HepG2 (cell line): ENCODE measurements around the gene CNTD1. TPM values are rescaled to one million over a fixed set of nuclear protein-coding genes. Genes with fewer than 3 reads are reported as not detected.

Source experiments
- CEBPZ ChIP-seq: IDR thresholded peaks from 2 replicates; pipeline ENCODE4 v1.6.1; 2012; ENCODE audit warnings: low read length, improper control_type of control experiment
- EED ChIP-seq: sonication (generic); formaldehyde crosslinking; IDR thresholded peaks from 2 replicates; pipeline ENCODE4 v1.5.0; 2020; ENCODE audit warnings: mild to moderate bottlenecking, missing genetic modification reagents
- FOXJ3 ChIP-seq: sonication (generic); formaldehyde crosslinking; IDR thresholded peaks from 2 replicates; pipeline ENCODE4 v1.4.0; 2020; ENCODE audit warnings: missing genetic modification reagents, mild to moderate bottlenecking, borderline replicate concordance
- FOXK1 ChIP-seq: sonication (generic); formaldehyde crosslinking; IDR thresholded peaks from 2 replicates; pipeline ENCODE4 v1.4.0; 2020; ENCODE audit warnings: low read depth, missing genetic modification reagents, borderline replicate concordance
- IRF1 ChIP-seq: sonication (generic); formaldehyde crosslinking; IDR thresholded peaks from 2 replicates; pipeline ENCODE4 v1.4.0; 2020; ENCODE audit warnings: low read depth, mild to moderate bottlenecking, missing genetic modification reagents
- PRMT3 ChIP-seq: sonication (generic); formaldehyde crosslinking; IDR thresholded peaks from 2 replicates; pipeline ENCODE4 v1.8.1; 2022; ENCODE audit warnings: low read depth, mild to moderate bottlenecking, moderate library complexity, missing genetic modification reagents, borderline replicate concordance
- SIN3A ChIP-seq: IDR thresholded peaks from 2 replicates; pipeline ENCODE4 v1.6.1; 2011; ENCODE audit warnings: low read depth, mild to moderate bottlenecking, control low read depth, low read length, borderline replicate concordance
- ZBTB20 ChIP-seq: sonication (generic); formaldehyde crosslinking; IDR thresholded peaks from 2 replicates; pipeline ENCODE4 v1.8.1; 2023; ENCODE audit warnings: missing genetic modification reagents, low read depth, mild to moderate bottlenecking, borderline replicate concordance
- ZFP37 ChIP-seq: sonication (generic); formaldehyde crosslinking; IDR thresholded peaks from 2 replicates; pipeline ENCODE4 v1.4.0; 2020; ENCODE audit warnings: missing genetic modification reagents, borderline replicate concordance
- ZNF235 ChIP-seq: sonication (generic); formaldehyde crosslinking; IDR thresholded peaks from 2 replicates; pipeline ENCODE4 v1.8.1; 2023; ENCODE audit warnings: mild to moderate bottlenecking, missing genetic modification reagents, borderline replicate concordance
- ZNF510 ChIP-seq: sonication (generic); formaldehyde crosslinking; IDR thresholded peaks from 2 replicates; pipeline ENCODE4 v1.4.0; 2020; ENCODE audit warnings: low read depth, mild to moderate bottlenecking, missing genetic modification reagents
- ZNF513 ChIP-seq: sonication (generic); formaldehyde crosslinking; conservative IDR thresholded peaks from 2 replicates; pipeline ENCODE4 v1.5.0; 2020; ENCODE audit warnings: missing genetic modification reagents
- ZNF597 ChIP-seq: sonication (generic); formaldehyde crosslinking; IDR thresholded peaks from 2 replicates; pipeline ENCODE4 v1.5.0; 2020; ENCODE audit warnings: missing genetic modification reagents
- ZNF639 ChIP-seq: conservative IDR thresholded peaks from 2 replicates; pipeline ENCODE4 v1.6.1; 2018; ENCODE audit warnings: missing genetic modification reagents
- ZNF770 ChIP-seq: sonication (generic); formaldehyde crosslinking; IDR thresholded peaks from 2 replicates; pipeline ENCODE4 v1.5.0; 2020; ENCODE audit warnings: mild to moderate bottlenecking, missing genetic modification reagents
- ZNF878 ChIP-seq: sonication (generic); formaldehyde crosslinking; IDR thresholded peaks from 2 replicates; pipeline ENCODE4 v1.8.1; 2023; ENCODE audit warnings: mild to moderate bottlenecking, missing genetic modification reagents, moderate library complexity
- ZNF879 ChIP-seq: sonication (generic); formaldehyde crosslinking; IDR thresholded peaks from 2 replicates; pipeline ENCODE4 v1.8.1; 2023; ENCODE audit warnings: missing genetic modification reagents
- polyA plus RNA-seq, 8 experiments: library from polyadenylated mRNA; depleted of rRNA in 3 of 8; stranded (reverse) in 7 of 8; unstranded in 1 of 8; fragments of >200 nt; fragmentation: Illumina TruSeq in 4 of 8; extraction: Trizol in 4 of 8; gene quantifications; 2 replicates each; pipeline versions ENCODE4 v1.2.1 to v1.2.3, GENCODE V29; 2011 to 2016; ENCODE audit warnings: low read depth in 4 of 8, missing spikeins in 1 of 8, mixed read lengths in 1 of 8; ENCODE audit not compliant: insufficient read depth in 1 of 8
- total RNA-seq, 5 experiments: library from RNA; depleted of rRNA; stranded (reverse); fragments of >200 nt; fragmentation: Illumina TruSeq; extraction: Trizol; gene quantifications; 2 replicates each; pipeline ENCODE4 v1.2.3, GENCODE V29; 2016; ENCODE audit warnings: low read depth in 1 of 5

CNTD1 gene
- total and polyA plus RNA-seq, 2 of the 13 experiments (the other 11 are each of a cell fraction or from before 2014, with no cell fraction given) = 0.11 to 0.15 TPM

GRCh38 chr17:42773290-42774035 is 25.2 kb upstream of the CNTD1 start, which contains the start of gene VPS25 (continued):
- TF ChIP-seq CEBPZ = no peak
- no peak for TF ChIP-seq ZNF879 (CRISPR knock-in tag)
- TF ChIP-seq ZNF513 (CRISPR knock-in tag) = no peak
- TF ChIP-seq ZNF639 = peak; percentile 88; the same call in 1 of the 2 replicates
- TF ChIP-seq ZNF235 = 0 out of 2 replicates have a peak, but pooled peaks have one; percentile 77
- TF ChIP-seq ZNF597 (CRISPR knock-in tag) = no peak
- TF ChIP-seq PRMT3 (CRISPR knock-in tag) = peak; percentile 61; the same call in 1 of the 2 replicates
- peak; percentile 97 for TF ChIP-seq SIN3A
- TF ChIP-seq EED = peak; percentile 95
- peak; percentile 71; the same call in 1 of the 2 replicates for TF ChIP-seq FOXK1 (CRISPR knock-in tag)
- 0 out of 2 replicates have a peak, but pooled peaks have one; percentile 53 for TF ChIP-seq IRF1
- TF ChIP-seq ZFP37 (CRISPR knock-in tag) = peak; percentile 87
- no peak for TF ChIP-seq ZNF510 (CRISPR knock-in tag)
- peak; percentile 60; the same call in 1 of the 2 replicates for TF ChIP-seq ZBTB20
- no peak; the same call in 1 of the 2 replicates for TF ChIP-seq FOXJ3
- TF ChIP-seq ZNF878 = no peak
- TF ChIP-seq ZNF770 (CRISPR knock-in tag) = peak; percentile 58; the same call in 1 of the 2 replicates
